Subcutaneous abdominal adipose tissue (tissue), 5 donors: ENCODE measurements around the gene ASCC3.
"Not testable (repeated sequence)": the region's sequence is repeated elsewhere in the genome, so short reads cannot be mapped to it uniquely, and the experiment has no call there.

Experiments
- H3K27ac ChIP-seq: one replicate; pipeline ENCODE4 v1.7.0; 2013; ENCODE audit warnings: low read depth, mild to moderate bottlenecking, inconsistent platforms, low read length, moderate library complexity
- H3K27me3 ChIP-seq, 5 donors: one replicate each; pipeline ENCODE4 v1.7.0; 2013; ENCODE audit warnings: low read length in 5 of 5, inconsistent platforms in 1 of 5; ENCODE audit not compliant: control insufficient read depth in 5 of 5, insufficient read depth in 4 of 5
- H3K36me3 ChIP-seq, 5 donors: one replicate each; pipeline ENCODE4 v1.7.0; 2013; ENCODE audit warnings: low read length in 5 of 5; ENCODE audit not compliant: control insufficient read depth in 5 of 5, insufficient read depth in 5 of 5
- H3K4me1 ChIP-seq, 5 donors: one replicate each; pipeline ENCODE4 v1.7.0; 2013; ENCODE audit warnings: low read length in 5 of 5, mild to moderate bottlenecking in 3 of 5, moderate library complexity in 1 of 5; ENCODE audit not compliant: control insufficient read depth in 5 of 5, insufficient read depth in 5 of 5
- H3K4me3 ChIP-seq, 5 donors: one replicate each; pipeline ENCODE4 v1.7.0; 2013; ENCODE audit warnings: low read length in 5 of 5, low read depth in 1 of 5
- H3K9ac ChIP-seq, 5 donors: one replicate each; pipeline ENCODE4 v1.7.0; 2013; ENCODE audit warnings: low read length in 5 of 5, mild to moderate bottlenecking in 4 of 5, moderate library complexity in 3 of 5
- H3K9me3 ChIP-seq, 5 donors: one replicate each; pipeline ENCODE4 v1.7.0; 2013; ENCODE audit warnings: low read length in 5 of 5; ENCODE audit not compliant: control insufficient read depth in 5 of 5
- donor health status: healthy.
- donor health status: healthy.
- donor health status: healthy.
- donor health status: healthy.
- donor health status: healthy.

The ASCC3 gene

GRCh38 chr6:100851819-100852218 lies 29.3 kb downstream of the ASCC3 start:
- H3K27me3 ChIP-seq, result no peaks in the 10 kb centered on the region
- no peak overlapping the region for H3K9ac ChIP-seq
- no peak overlapping the region for H3K4me3 ChIP-seq
- H3K9me3 ChIP-seq, result peaks cover 0 to 5% (median 0%) of the 10 kb centered on the region in 5 donors
- H3K4me1 ChIP-seq, result no peaks in the 10 kb centered on the region
- H3K36me3 ChIP-seq, result peaks cover 0 to 20% (median 6%) of the 10 kb centered on the region in 5 donors
- no peak overlapping the region for H3K27ac ChIP-seq

GRCh38 chr6:100850174-100850573 lies 31.0 kb downstream of the ASCC3 start:
- no peak overlapping the region for H3K27ac ChIP-seq

GRCh38 chr6:100846276-100846675 lies 34.9 kb downstream of the ASCC3 start:
- H3K27ac ChIP-seq, result no peak overlapping the region
- no peak overlapping the region for H3K4me3 ChIP-seq
- H3K9me3 ChIP-seq, result no peaks in the 10 kb centered on the region
- H3K36me3 ChIP-seq, result peaks cover 0 to 14% (median 5%) of the 10 kb centered on the region in 5 donors
- no peak overlapping the region for H3K9ac ChIP-seq
- H3K4me1 ChIP-seq, result no peaks in the 10 kb centered on the region
- no peaks in the 10 kb centered on the region for H3K27me3 ChIP-seq

More at GRCh38 chr6:100850174-100850573, 31.0 kb downstream of the ASCC3 start:
- H3K27me3 ChIP-seq, result no peaks in the 10 kb centered on the region
- peaks cover 0 to 14% (median 6%) of the 10 kb centered on the region in 5 donors for H3K36me3 ChIP-seq
- H3K9me3 ChIP-seq, result no peaks in the 10 kb centered on the region
- no peaks in the 10 kb centered on the region for H3K4me1 ChIP-seq
- H3K4me3 ChIP-seq, result no peak overlapping the region
- no peak overlapping the region for H3K9ac ChIP-seq

GRCh38 chr6:100845676-100846075 lies 35.5 kb downstream of the ASCC3 start:
- H3K4me1 ChIP-seq, result no peaks in the 10 kb centered on the region
- peaks cover 0 to 14% (median 5%) of the 10 kb centered on the region in 5 donors for H3K36me3 ChIP-seq
- H3K27me3 ChIP-seq, result no peaks in the 10 kb centered on the region
- H3K27ac ChIP-seq, result no peak overlapping the region
- H3K4me3 ChIP-seq, result no peak overlapping the region
- H3K9ac ChIP-seq, result no peak overlapping the region
- H3K9me3 ChIP-seq, result no peaks in the 10 kb centered on the region

GRCh38 chr6:100839419-100839818 lies 41.7 kb downstream of the ASCC3 start:
- Histone ChIP-seq H3K27ac (no peak overlapping the region), H3K36me3 (no peaks in the 10 kb centered on the region), H3K4me1 (no peaks in the 10 kb centered on the region), H3K9me3 (no peaks in the 10 kb centered on the region), H3K4me3 (no peak overlapping the region), H3K9ac (no peak overlapping the region), H3K27me3 (no peaks in the 10 kb centered on the region)

- Histone ChIP-seq H3K9ac (no peak overlapping the region), H3K4me1 (no peaks in the 10 kb centered on the region), H3K36me3 (no peaks in the 10 kb centered on the region), H3K4me3 (no peak overlapping the region), H3K9me3 (no peaks in the 10 kb centered on the region), H3K27ac (no peak overlapping the region), H3K27me3 (no peaks in the 10 kb centered on the region)
Observed at GRCh38 chr6:100838011-100838410, 43.1 kb downstream of the ASCC3 start.

- Histone ChIP-seq H3K4me1 (no peaks in the 10 kb centered on the region), H3K27me3 (no peaks in the 10 kb centered on the region), H3K9me3 (no peaks in the 10 kb centered on the region), H3K27ac (no peak overlapping the region), H3K4me3 (no peak overlapping the region), H3K36me3 (no peaks in the 10 kb centered on the region), H3K9ac (no peak overlapping the region)
Observed at GRCh38 chr6:100833972-100834574, 47.1 kb downstream of the ASCC3 start.

- H3K27me3 ChIP-seq, H3K27ac ChIP-seq, H3K9ac ChIP-seq: not testable (repeated sequence)
Observed at GRCh38 chr6:100829077-100829595, 52.0 kb downstream of the ASCC3 start.

GRCh38 chr6:100823041-100823440 lies 58.1 kb downstream of the ASCC3 start:
- no peaks in the 10 kb centered on the region for H3K4me1 ChIP-seq
- H3K27me3 ChIP-seq, result no peaks in the 10 kb centered on the region
- no peaks in the 10 kb centered on the region for H3K9me3 ChIP-seq

More at GRCh38 chr6:100829077-100829595, 52.0 kb downstream of the ASCC3 start:
- H3K4me3 ChIP-seq, H3K36me3 ChIP-seq, H3K9me3 ChIP-seq, H3K4me1 ChIP-seq: not testable (repeated sequence)

GRCh38 chr6:100818066-100818465 lies 63.1 kb downstream of the ASCC3 start:
- Histone ChIP-seq H3K9ac (no peak overlapping the region), H3K27ac (no peak overlapping the region), H3K36me3 (peaks cover 0 to 6% (median 0%) of the 10 kb centered on the region in 5 donors), H3K27me3 (no peaks in the 10 kb centered on the region), H3K9me3 (no peaks in the 10 kb centered on the region), H3K4me1 (no peaks in the 10 kb centered on the region), H3K4me3 (no peak overlapping the region)

More at GRCh38 chr6:100823041-100823440, 58.1 kb downstream of the ASCC3 start:
- Histone ChIP-seq H3K9ac (no peak overlapping the region), H3K4me3 (no peak overlapping the region), H3K27ac (no peak overlapping the region), H3K36me3 (no peaks in the 10 kb centered on the region)
